ACHN (cell line): ENCODE results near the gene AUTS2.

Experiments
- DNase-seq: peaks from one replicate; pipeline ENCODE4 v3.0.0-alpha.2; 2015
- in situ Hi-C: cut with HindIII; loops from 2 replicates; pipeline ENCODE4 v1.10.0; 2017; ENCODE audit warnings: low sequenced_read_pairs, low pct_ligation_motif_present, low pct_unique_long_range_greater_than_20kb

AUTS2 gene

DNA sequence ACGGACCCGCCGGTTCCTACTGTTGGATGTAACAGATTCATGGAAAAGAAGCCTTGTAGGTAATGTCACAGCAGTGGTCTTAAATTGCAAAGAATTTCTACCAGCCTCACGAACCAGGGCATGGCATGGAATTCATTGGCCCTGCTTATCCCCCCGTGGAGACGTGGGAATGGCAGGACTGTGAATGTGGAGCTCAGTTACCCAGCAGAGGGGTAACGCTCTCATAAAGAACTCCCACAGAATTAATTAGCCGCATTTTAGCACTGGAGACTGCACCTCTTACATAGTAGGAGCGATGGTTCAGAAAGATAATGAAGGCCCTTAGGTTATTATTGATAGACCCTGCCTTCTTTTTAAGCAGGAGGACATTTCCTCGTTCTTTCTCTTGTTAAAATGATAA, 715.4 kb downstream of the AUTS2 start:
- DNase-seq: no peak
- in situ Hi-C loops: no loop called here

DNA sequence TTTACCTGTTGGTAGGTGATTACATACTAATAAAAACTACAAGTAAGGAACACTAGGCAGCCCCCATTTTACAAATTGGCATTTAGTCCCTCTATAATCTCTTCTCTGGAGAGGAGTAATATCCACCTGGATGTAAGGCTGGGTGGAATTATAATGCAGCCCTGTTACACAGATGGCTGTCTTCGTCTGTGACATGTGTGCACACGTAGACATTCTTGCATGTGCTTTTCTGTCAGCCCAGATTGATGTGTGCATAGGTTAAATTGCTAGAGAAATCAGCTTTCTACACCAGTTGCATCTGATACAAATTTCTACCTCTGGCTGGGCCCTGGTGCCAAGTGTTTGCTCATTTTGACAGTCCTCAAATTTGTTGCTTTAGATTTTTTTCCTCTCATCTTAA, 715.9 kb downstream of the AUTS2 start:
- in situ Hi-C loops: no loop called here
- DNase-seq: no peak

DNA sequence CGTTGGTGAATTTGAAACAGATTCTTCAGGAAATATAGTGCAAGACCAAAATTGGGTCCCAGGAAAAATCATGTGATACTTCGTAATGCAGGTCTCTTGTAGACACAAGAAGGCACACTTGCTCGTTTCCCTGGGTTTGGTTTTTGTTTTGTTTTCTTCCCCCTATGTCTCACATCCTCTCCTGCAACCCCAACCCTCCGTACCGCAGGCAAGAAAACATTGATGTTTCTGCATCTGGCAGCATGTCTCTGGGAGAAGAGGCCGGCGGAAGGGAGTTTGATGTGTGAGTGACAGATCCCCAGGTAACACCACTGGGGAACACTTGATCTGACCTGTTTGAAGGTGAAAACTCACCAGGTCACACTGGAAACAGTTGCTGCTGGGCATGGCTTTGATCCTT, 718.5 kb downstream of the AUTS2 start:
- in situ Hi-C loops: no loop called here
- no peak for DNase-seq

DNA sequence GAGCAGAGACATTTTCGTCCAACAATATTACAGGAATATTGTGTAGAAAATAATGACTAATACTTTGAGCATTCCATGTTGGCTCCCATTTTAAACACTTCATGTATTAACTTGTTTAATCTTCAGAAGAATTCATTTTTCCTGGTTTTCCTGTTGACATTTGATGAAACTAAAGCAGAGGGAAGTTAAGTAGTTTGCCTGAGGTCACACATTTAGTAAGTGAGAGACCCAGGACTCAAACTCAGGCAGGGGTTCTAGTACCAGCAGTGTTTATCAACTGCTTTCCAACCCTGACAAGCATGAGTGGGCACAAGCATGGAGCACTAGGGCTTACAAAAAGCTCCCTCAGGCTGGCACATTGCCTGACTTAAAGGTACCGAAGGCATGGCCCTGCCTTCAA, 719.1 kb downstream of the AUTS2 start:
- no peak for DNase-seq
- in situ Hi-C loops: no loop called here

DNA sequence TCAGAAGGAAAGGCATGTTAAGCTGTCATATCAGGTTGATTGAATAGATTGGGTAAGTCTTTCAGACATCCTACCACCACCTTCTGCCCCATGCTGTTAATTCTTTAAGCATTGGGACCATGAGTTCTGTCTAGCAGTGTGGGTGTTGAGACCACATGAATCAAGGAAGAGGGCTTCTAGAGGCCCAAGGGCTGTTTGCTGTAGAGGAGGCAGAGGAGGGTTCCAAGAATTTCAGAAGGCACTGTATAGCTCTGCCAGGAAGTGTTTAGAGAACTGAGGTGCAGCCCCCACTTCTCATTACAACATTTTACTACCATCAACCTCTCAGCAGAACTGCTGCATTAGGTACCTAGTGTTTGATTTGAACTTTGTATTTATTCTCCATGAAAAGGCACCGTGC, 720.2 kb downstream of the AUTS2 start:
- no peak for DNase-seq
- in situ Hi-C loops: no loop called here

DNA sequence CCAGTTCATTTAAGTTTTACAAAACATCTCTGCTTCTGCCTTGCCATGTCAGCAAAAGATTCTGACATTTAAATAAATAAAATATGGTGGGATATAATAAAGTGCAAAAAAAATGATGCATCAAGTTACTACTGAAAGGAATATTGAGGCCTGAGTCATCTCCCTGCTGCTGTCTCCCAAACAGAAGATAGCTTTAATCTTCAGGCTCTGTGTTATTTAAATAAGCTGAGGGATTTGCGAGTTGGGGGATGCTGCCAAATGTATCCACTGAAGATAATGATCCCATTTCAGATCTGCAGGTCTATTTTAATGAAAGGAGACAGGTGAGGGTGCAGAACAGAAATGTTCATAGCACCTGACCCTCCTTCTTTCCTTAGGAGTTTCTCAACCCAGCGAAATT, 720.8 kb downstream of the AUTS2 start:
- in situ Hi-C loops: no loop called here
- no peak for DNase-seq

DNA sequence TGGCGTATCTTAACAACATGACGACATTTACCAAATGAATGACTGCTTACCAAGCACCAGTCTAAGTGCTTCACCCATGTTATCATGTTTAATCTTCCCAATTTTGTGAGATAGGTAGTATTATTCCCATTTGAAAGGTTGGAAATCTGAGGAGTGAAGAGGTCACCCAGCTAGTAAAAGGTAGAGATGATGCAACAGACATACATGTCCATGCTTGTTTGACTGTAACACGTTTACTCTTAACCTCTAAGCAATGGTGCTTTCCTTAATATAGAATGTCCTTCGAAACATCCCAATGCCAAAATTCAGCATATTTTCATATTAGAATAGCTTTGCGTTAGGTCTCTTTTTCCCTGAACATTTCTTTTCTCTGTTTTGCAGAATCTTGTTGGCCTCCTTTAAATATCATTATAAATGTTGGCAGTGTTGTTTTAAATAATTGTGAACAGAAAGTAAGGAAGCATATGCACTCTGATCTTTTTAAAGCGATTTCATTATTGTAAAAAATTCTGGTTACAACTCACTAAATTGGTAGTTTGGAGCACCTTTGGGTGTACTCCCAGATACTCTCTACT, 722.8 kb downstream of the AUTS2 start:
- in situ Hi-C loops: no loop called here
- DNase-seq: no peak

DNA sequence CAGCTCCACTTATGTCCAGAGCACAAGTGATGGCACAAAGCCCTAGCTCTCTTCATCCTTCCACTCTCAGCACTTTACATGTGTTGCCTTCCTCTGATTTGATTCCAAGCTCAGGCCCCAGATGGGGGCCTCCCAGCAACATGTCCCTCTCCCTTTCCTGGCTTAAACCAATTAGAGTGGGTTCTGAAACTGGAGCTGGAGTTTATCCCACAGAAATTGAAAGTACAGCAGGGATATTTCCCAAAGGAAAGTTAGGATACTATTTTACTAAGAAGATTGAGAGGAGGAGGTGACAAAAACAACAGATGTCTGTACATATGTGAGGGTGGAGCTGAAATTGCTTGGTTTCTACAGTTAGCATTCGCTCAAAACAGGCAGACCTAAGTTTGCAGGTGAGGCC, 724.6 kb downstream of the AUTS2 start:
- in situ Hi-C loops: no loop called here
- no peak for DNase-seq

DNA sequence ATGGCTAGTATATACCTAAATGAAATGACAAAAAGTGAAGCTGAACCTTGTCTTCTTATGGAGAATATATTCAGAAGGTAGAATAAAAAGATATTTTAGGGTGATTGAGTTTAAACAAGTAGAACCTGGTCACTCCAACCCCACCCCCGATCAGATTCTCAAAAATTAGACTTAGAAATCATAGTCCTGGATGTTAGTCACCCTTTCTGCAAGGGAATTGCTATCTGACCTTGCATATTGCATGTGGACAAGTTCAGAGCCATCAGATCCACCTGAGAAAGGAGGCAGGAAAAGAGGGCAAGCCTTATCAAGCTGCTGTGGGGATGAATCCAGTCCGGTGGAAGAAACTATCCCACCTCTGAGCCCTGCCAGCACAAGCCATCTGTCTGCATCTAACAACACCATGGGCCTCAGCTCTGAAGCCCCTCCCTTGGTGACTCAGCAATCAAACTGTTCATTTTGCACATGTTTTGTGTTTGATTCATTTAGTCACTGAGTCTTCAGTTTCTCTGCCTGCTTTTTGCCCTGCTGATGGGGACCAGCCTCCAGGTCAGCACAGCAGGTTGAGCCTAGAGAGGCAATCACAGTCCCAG, 727.3 kb downstream of the AUTS2 start:
- in situ Hi-C loops: no loop called here
- no peak for DNase-seq

DNA sequence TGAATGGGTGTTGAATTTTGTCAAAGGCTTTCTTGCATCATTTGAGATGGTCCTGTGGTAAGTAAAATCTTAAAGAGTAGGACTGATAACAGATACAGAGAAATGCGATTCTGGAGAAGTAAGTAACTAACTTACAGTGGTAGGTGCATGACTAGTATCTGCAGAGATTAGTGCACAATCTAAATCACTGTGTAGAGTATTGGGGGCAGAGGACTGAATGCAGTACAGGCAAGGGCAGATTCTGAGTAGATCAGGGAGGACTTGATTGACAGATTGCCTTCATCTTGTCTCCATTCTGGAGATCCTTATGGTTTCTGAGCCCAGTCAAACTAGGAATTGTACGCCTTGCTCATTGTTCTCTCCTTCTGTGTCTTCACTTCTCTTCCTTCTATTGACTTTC, 736.0 kb downstream of the AUTS2 start:
- no peak for DNase-seq

DNA sequence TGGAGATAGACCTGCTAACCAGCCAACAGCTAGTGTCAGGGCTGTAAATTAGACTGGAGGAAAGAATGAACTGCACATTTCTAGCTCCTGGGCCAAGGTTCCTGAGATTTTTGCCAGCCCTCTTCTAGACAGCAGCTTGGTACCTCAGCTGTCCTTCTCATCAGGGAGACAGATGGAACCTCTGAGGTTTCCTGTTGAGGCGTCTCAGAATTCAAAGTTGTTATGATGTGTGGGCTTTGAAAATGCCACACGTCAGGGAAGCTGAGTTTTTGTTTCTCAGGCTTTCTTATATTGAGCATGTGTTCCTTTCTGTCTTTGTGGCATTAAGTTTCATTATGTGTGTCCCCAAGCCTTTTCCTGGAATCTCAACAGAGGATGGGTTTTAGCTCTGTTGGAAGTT, 736.6 kb downstream of the AUTS2 start:
- in situ Hi-C loops: no loop called here
- DNase-seq: no peak

More for the DNA sequence above, 736.0 kb downstream of the AUTS2 start:
- in situ Hi-C loops: no loop called here

DNA sequence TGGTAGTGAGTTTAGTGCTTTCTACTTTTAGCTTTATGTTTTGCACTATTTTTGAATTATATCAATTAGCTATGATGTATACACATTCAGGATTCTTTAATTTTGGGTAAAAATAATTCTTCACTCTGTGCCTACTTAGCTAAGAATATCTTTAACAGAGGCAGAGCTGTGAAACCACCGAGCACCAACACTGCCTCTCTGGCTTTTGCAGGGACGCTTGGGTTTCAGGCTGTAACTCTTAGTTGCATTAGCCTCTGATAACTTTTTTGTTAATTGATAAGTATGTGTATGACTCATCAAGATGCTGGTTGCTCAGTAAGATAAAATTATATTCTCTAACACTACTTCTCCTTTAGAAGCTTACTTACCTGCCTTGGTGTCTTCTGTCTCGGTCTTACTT, 738.3 kb downstream of the AUTS2 start:
- in situ Hi-C loops: no loop called here
- no peak for DNase-seq

DNA sequence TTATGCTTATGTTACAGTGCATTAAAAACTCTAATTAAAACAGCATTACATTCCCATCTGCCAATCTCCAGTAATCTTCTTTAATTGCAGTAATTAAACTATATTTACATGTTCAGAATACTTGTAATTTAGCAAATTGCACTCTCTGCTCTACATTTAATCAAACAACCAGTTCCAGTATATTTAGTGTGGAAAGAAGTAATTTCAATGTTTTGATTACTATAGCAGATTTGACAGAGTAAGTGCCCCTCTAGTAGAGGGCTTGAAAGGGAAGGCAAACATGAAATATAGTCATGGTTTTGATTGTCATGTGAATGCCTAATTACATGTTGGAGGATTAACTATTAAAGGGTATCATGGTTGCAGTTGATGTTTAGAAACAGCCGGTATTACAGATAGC, 739.7 kb downstream of the AUTS2 start:
- no peak for DNase-seq
- in situ Hi-C loops: no loop called here

DNA sequence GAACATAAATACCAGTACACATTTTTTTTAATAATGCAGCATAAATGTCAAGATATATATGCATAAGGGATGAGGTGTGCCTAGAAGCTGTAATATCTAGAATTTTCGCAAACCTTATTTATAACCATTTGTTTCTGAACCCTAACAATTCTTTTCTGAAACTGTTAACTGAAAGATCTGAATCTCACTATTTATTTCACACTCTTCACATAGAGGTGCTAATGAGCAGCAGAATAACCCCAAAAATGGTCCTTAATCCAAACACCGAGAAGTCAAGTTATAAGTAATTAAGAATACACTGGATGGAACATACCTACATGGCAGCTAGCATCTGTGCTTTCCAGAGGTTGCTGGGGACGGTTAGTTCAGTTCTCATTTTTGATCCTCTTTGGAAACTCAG, 742.0 kb downstream of the AUTS2 start:
- DNase-seq: no peak
- in situ Hi-C loops: no loop called here

DNA sequence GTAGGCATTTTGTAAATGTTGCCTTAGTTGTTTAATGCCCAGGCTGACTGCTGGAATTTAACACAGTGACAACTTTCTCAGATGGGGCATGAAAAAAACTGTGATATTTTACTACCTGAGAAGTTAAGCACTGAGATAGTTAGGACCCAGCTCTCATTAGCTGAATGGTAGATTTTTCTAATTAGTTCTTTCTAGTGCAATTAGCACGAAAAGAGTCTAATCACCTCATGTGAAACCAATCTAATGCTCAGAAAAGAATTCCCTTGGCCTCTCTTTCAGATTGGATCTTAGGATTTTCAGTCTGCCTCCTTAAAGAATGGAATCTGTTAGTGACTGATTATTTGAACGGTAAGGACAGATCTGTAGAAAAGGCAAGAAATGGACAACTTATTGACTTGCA, 743.2 kb downstream of the AUTS2 start:
- in situ Hi-C loops: no loop called here
- DNase-seq: no peak

DNA sequence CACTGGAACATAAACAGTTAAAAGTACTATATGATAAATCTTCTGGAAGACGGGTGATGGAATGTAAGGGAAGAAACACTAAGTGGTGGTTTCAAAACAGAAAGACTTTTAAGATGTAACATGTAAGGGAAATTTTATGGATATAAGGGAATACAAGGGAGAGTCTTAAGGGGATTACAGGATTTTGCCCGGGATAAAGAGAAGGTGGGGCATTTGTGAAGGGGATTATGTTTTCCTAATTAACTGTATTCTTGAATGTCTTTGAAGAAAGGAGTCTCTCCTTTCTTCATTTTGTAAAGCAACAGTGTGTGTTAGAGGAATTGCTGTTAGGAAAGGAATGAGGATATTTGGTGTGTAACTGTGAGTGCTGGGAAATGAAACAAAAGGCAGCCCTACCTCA, 745.2 kb downstream of the AUTS2 start:
- in situ Hi-C loops: no loop called here
- no peak for DNase-seq

DNA sequence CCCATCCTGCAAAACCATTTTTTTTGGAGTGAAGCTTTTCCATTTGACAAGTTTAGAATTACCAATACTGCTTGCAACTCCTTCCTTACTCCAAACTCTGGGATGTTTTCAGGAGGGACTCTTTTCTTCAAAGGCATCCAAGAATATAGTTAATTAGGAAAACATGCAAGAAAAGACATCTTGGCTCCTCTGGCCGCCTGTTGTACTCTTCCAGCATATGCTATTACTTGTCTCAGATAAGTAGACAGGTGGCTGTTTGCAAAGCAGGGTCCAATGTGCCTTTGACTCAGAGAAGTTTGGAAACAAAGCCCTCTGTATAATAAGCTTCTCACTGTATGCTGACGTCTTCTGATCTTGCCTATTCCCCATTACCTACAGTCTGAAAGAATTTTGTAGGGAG, 746.5 kb downstream of the AUTS2 start:
- in situ Hi-C loops: no loop called here
- DNase-seq: no peak

DNA sequence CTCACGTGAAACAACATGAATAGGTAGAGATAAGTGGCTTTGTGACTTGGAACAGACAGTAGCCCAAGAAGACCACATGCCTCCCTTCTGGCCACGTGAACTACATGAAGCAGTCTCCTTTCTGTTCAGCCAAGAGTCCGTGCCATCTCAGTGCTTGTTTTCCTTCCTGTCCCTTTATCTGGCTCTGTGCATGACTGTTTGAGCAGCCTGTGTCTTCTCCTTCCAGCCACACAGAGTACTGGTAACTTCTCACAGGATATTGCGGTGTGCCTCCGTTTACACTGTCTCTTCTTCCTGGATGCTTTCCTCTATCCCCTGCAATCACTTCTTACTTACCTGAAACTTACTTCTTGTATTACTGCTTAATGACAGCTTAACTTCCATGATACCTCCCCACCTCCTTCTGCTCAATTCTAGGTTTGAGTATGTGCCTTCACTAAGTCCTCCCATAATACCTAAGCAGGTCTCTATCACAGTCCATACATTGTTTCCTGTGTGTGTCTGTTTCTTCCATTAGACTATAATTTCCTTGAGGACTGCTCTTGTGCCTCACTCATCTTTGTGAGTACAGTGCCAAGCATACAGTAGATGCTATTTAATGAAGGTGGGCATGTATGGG, 748.7 kb downstream of the AUTS2 start:
- in situ Hi-C loops: no loop called here
- DNase-seq: no peak

DNA sequence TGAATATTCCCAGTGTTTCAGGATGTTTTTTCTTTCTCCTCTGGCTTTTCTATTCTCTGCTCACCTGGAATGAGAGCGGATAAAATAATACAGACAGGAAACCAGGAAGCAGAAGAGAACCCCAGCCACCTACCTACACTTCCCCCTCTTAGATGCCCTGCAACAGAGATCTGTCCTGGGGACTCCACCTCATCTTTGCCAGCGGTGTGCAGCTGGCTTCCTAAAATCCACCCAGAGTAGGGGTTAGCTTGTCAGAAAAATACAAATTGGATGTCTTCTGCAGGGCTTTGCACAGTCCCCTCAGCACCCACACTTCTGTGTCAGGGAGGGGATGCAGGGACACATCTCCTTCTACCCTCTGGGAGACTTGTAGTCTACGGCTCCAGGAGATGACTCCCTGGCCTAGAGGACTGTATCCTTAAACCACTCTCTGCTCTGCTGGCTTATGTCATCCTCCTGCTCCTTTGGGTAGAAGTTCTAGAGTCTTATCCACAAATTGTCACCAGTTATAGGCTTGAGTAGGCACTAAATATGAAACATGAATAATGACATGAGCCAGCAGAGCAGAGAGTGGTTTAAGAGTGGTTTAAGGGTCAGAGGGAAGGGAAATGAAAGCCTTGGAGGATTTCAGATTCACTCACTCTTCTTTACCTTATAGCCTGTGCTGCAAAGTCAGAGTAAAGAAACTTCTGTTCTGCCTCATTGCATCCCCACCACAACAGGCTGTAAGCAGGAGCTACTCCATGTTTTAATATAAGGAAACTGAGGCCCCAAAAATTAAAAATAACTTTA, 749.4 kb downstream of the AUTS2 start:
- in situ Hi-C loops: no loop called here
- DNase-seq: no peak

DNA sequence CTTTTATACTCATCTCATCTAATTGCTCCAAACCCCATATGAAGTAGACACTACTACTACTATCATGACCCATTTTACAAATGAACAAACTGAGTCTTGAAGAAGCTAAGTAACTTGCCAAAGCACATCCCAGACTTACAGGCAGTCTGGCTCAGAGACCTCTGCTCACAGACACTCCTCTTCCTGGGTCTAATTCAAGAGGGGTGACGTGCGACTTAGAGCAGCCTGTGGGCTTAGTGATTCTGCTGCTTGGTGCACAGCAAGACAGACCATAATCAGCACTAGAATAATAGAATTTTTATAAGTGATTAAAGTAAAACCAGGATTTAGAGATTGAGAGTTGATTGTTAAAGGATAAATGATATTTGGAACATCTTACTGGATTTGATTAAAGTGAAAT, 750.8 kb downstream of the AUTS2 start:
- in situ Hi-C loops: no loop called here
- no peak for DNase-seq
